GDM1 (cell line): ENCODE measurements around the gene CLSTN2.

ENCODE experiments used
- DNase-seq: peaks from one replicate; lab custom pipeline; 2025; lab: John Stamatoyannopoulos, UW

Gene CLSTN2

GRCh38 chr3:139935016-139935865 is at the start of gene CLSTN2:
CLSTN2 (plus strand) TSS chr3:139935185.
- no peak for DNase-seq

GRCh38 chr3:139887431-139887830 is 47.6 kb upstream of the CLSTN2 start:
- DNase-seq: no peak

GRCh38 chr3:139888561-139889140 is 46.3 kb upstream of the CLSTN2 start:
- no peak for DNase-seq

- DNase-seq: no peak
Observed at GRCh38 chr3:139893267-139893962, 41.6 kb upstream of the CLSTN2 start.

GRCh38 chr3:139893963-139894642 is 40.9 kb upstream of the CLSTN2 start:
- no peak for DNase-seq

GRCh38 chr3:139894643-139894989 is 40.4 kb upstream of the CLSTN2 start:
- no peak for DNase-seq

- no peak for DNase-seq
Observed at GRCh38 chr3:139897759-139898158, 37.2 kb upstream of the CLSTN2 start.

GRCh38 chr3:139906418-139906817 is 28.6 kb upstream of the CLSTN2 start:
- DNase-seq: no peak

GRCh38 chr3:139909811-139910210 is 25.2 kb upstream of the CLSTN2 start:
- DNase-seq: no peak

- DNase-seq: no peak
Observed at GRCh38 chr3:139916271-139916670, 18.7 kb upstream of the CLSTN2 start.

- DNase-seq: no peak
Observed at GRCh38 chr3:139917226-139917785, 17.7 kb upstream of the CLSTN2 start.

- DNase-seq: no peak
Observed at GRCh38 chr3:139928708-139929505, 6.1 kb upstream of the CLSTN2 start.

GRCh38 chr3:139930211-139930610 is 4.8 kb upstream of the CLSTN2 start:
- no peak for DNase-seq

GRCh38 chr3:139933766-139934165 is 1.2 kb upstream of the CLSTN2 start:
- no peak for DNase-seq

GRCh38 chr3:139934613-139935015 is 371 bp upstream of the CLSTN2 start:
- DNase-seq: no peak

- no peak for DNase-seq
Observed at GRCh38 chr3:139935866-139936817, 1.2 kb downstream of the CLSTN2 start.

GRCh38 chr3:139937674-139938279 is 2.8 kb downstream of the CLSTN2 start:
- no peak for DNase-seq

GRCh38 chr3:139939681-139940190 is 4.8 kb downstream of the CLSTN2 start:
- DNase-seq: no peak

- DNase-seq: no peak
Observed at GRCh38 chr3:139940622-139941021, 5.6 kb downstream of the CLSTN2 start.

GRCh38 chr3:139941580-139941979 is 6.6 kb downstream of the CLSTN2 start:
- DNase-seq: no peak
